Chondrocyte (in vitro differentiated cells): Measurements from ENCODE around the gene RESP18. TPM values are rescaled to one million over a fixed set of nuclear protein-coding genes. Genes with fewer than 3 reads are reported as not detected.

Source experiments
- DNase-seq: peaks from one replicate; pipeline ENCODE4 v3.0.0; 2021; ENCODE audit warnings: mixed read lengths, low spot score
- H3K27ac Mint-ChIP-seq: one replicate; pipeline ENCODE4 v1.8.0; 2021; ENCODE audit warnings: mild to moderate bottlenecking, moderate library complexity, mixed read lengths; ENCODE audit not compliant: unreplicated experiment
- H3K27me3 Mint-ChIP-seq: 2 replicates; pipeline ENCODE4 v1.8.0; 2021; ENCODE audit warnings: low read depth, mixed read lengths
- H3K36me3 Mint-ChIP-seq: 2 replicates; pipeline ENCODE4 v1.8.0; 2021; ENCODE audit warnings: low read depth, mixed read lengths
- H3K4me1 Mint-ChIP-seq: 2 replicates; pipeline ENCODE4 v1.8.0; 2021; ENCODE audit warnings: low read depth, mild to moderate bottlenecking, mixed read lengths
- H3K4me3 Mint-ChIP-seq: one replicate; pipeline ENCODE4 v1.8.0; 2021; ENCODE audit warnings: mild to moderate bottlenecking, moderate library complexity, mixed read lengths; ENCODE audit not compliant: unreplicated experiment
- H3K9me3 Mint-ChIP-seq: 2 replicates; pipeline ENCODE4 v1.8.0; 2021; ENCODE audit warnings: low read depth, mixed read lengths
- total RNA-seq: library from RNA; stranded (reverse); gene quantifications from 3 replicates; pipeline ENCODE4 v1.2.1, GENCODE V29; 2021
- TF ChIP-seq, protein P1 (sequence below): fragments of 200-600 bp; sonication (generic); IDR thresholded peaks from 2 replicates; pipeline ENCODE4 v1.5.0; 2021; ENCODE audit warnings: antibody characterized with exemption, mild to moderate bottlenecking, moderate library complexity

RESP18 gene
- total RNA-seq, 1 donor from 2014 or later, result not detected

DNA sequence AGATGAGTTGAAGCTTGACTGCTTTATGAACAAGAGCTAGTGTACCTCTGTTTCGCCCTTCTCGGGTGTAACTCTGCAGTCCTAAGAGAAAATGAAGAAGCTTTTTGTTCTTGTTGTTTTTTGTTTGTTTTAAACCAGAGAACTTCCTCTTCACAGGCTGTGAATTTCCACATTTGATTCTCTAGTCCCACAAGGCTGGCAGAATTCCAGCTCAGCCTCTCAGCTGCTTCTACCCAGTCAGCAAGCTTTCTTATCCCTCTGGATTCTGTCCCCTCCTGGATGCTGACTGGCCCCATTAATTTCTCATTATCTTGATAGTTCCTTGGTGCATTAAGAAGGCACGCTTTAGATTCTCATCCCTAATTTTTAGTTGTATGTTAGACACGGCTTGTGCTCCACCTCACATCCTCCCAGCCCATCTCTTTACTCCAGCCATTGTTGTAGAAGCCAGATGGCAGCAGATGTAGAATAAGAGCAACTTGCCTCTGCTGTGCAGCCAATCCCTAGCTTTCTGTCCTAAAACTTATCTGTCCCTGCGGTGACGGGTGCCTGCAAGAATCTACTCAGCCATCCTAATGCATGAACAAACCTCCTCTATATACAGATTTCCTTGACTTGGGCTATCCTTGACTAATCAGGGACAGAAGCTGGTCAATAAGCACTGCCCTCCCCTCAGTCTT is 12.3 kb upstream of the RESP18 start:
- no peaks in the 10 kb centered on the region for H3K36me3 Mint-ChIP-seq
- H3K27me3 Mint-ChIP-seq, result peaks cover 29% of the 10 kb centered on the region
- DNase-seq, result no peak
- no peak overlapping the region for H3K4me3 Mint-ChIP-seq
- H3K9me3 Mint-ChIP-seq, result no peaks in the 10 kb centered on the region
- H3K27ac Mint-ChIP-seq, result no peak overlapping the region
- TF ChIP-seq, protein P1, sequence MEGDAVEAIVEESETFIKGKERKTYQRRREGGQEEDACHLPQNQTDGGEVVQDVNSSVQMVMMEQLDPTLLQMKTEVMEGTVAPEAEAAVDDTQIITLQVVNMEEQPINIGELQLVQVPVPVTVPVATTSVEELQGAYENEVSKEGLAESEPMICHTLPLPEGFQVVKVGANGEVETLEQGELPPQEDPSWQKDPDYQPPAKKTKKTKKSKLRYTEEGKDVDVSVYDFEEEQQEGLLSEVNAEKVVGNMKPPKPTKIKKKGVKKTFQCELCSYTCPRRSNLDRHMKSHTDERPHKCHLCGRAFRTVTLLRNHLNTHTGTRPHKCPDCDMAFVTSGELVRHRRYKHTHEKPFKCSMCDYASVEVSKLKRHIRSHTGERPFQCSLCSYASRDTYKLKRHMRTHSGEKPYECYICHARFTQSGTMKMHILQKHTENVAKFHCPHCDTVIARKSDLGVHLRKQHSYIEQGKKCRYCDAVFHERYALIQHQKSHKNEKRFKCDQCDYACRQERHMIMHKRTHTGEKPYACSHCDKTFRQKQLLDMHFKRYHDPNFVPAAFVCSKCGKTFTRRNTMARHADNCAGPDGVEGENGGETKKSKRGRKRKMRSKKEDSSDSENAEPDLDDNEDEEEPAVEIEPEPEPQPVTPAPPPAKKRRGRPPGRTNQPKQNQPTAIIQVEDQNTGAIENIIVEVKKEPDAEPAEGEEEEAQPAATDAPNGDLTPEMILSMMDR, result no peak
- H3K4me1 Mint-ChIP-seq, result peaks cover 7% of the 10 kb centered on the region

DNA sequence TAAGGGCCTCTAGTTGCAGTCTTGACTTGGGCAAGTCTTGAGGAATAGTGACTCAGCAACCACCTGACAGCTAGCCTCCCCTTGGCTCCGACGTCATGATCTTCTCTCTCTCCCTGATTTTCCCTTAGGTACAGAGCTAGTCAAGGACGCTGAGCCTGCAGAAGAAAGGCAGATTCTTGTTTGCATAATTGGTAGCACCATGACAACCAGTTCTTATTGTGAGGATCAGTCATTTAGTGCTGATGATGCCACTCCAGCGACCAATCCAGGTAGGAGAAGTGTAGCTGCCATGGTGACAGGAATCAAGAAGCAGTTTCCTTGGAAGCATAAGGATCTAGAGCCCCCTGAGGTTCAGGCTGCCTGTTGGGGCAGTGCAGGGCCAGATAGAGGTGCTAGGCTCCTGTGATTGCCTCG is 2.8 kb upstream of the RESP18 start:
- DNase-seq, result no peak
- Mint-ChIP-seq H3K36me3 (peaks cover 3% of the 10 kb centered on the region), H3K9me3 (peaks cover 11% of the 10 kb centered on the region), H3K4me3 (no peak overlapping the region), H3K4me1 (peaks cover 2% of the 10 kb centered on the region), H3K27me3 (peaks cover 77% of the 10 kb centered on the region), H3K27ac (no peak overlapping the region)
- TF ChIP-seq, protein P1, result no peak

GRCh38 chr2:219334076-219334475 is 1.5 kb upstream of the RESP18 start:
- peaks cover 11% of the 10 kb centered on the region for H3K9me3 Mint-ChIP-seq
- peaks cover 76% of the 10 kb centered on the region for H3K27me3 Mint-ChIP-seq
- TF ChIP-seq, protein P1, result no peak
- peaks cover 3% of the 10 kb centered on the region for H3K36me3 Mint-ChIP-seq
- H3K4me1 Mint-ChIP-seq, result peaks cover 2% of the 10 kb centered on the region
- no peak overlapping the region for H3K27ac Mint-ChIP-seq
- no peak overlapping the region for H3K4me3 Mint-ChIP-seq
- DNase-seq, result no peak

DNA sequence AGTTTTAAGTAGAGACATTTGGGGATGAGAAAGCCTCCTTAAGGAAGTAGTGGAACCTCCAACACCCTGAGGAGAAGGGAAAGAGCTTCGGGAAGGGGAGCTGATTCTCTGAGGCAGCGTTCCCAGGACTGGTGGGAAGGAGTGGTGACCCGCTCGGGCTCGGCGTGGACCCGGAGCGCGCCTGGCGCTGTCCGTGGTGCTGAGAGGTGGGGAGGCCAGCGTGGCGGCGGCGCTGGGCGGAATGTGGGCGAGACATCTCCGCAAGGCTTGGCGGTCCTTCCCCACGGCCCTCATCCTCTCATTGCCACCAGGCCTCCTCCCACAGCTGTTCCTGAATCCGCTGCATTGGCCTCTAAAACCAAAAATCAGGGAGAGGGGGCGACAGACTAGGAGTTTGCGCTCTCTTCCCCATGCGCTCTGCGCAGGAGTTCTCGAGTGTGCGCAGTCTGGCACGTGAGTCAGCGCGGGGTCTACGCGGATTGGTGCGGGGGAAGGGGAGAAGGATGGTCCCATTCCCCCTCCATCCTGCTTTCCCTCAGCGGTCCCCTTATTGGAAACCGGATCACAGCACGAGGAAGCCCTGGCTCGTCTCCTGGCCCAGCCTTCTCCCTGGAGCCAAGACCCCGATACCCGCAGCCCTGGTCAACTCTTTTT is 857 bp downstream of the RESP18 start:
- DNase-seq, result no peak
- Mint-ChIP-seq H3K27ac (no peak overlapping the region), H3K4me1 (peaks cover 2% of the 10 kb centered on the region), H3K9me3 (peaks cover 10% of the 10 kb centered on the region), H3K4me3 (no peak overlapping the region), H3K36me3 (peaks cover 3% of the 10 kb centered on the region), H3K27me3 (peaks cover 85% of the 10 kb centered on the region)
- TF ChIP-seq, protein P1, result no peak

DNA sequence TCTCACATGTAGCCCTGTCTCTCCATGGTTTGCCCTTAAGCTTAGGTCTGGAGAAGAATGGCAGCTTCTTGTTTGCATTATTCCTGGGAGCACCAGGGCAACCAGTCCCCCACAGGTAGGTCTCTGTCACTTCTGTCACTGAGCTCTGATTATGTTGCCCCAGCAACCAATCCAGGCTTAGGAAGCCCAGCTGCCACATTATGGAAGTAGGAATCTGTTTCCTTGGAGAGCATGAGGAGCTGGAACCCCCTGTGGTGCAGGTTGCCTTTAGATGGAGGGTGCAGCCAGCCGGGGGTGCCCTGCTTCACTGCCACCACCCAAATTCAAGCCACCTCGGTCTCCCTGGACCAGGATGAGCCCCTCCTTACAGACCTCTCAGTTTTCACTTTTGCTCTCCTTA is 4.8 kb downstream of the RESP18 start:
- no peak for DNase-seq
- no peaks in the 10 kb centered on the region for H3K9me3 Mint-ChIP-seq
- H3K36me3 Mint-ChIP-seq, result no peaks in the 10 kb centered on the region
- peaks cover 82% of the 10 kb centered on the region for H3K27me3 Mint-ChIP-seq
- H3K27ac Mint-ChIP-seq, result no peak overlapping the region
- H3K4me3 Mint-ChIP-seq, result no peak overlapping the region
- TF ChIP-seq, protein P1, result no peak
- H3K4me1 Mint-ChIP-seq, result peaks cover 2% of the 10 kb centered on the region
